C4-2B (cell line): ENCODE results near the gene NLE1.

Source experiments
- CTCF ChIP-seq: fragments of 450-650 bp; conservative IDR thresholded peaks from 2 replicates; pipeline ENCODE4 v1.5.1; 2017; ENCODE audit warnings: mild to moderate bottlenecking
- ZFX ChIP-seq: fragments of 450-650 bp; IDR thresholded peaks from 2 replicates; pipeline ENCODE4 v1.6.1; 2017

DNA sequence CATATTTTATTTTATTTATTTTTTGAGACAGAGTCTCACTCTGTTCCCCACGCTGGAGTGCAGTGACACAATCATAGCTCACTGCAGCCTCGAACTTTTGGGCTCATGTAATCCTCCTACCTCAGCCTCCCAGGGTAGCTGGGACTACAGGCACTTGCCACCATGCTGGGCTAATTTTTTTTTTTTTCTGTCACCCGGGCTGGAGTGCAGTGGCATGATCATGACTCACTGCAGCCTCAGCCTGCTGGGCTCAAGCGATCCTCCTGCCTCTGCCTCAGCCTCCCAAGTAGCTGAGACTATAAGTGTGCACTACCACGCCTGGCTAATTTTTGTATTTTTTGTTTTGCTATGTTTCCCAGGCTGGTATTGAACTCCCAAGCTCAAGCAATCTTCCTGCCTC lies 22.6 kb upstream of the NLE1 start:
- no peak for TF ChIP-seq CTCF
- TF ChIP-seq ZFX, result no peak
